ENCODE data around the gene PRSS16. TPM values are rescaled to one million over a fixed set of nuclear protein-coding genes. Genes with fewer than 3 reads are reported as not detected.

Gene PRSS16
- total RNA-seq, 1 donor from 2014 or later: 1.0 TPM

- H3K4me3 ChIP-seq (ENCODE audit: low read depth, low read length): no peak overlapping the region
- DNase-seq (ENCODE audit: low read depth): no peak
- TF ChIP-seq, protein P1, sequence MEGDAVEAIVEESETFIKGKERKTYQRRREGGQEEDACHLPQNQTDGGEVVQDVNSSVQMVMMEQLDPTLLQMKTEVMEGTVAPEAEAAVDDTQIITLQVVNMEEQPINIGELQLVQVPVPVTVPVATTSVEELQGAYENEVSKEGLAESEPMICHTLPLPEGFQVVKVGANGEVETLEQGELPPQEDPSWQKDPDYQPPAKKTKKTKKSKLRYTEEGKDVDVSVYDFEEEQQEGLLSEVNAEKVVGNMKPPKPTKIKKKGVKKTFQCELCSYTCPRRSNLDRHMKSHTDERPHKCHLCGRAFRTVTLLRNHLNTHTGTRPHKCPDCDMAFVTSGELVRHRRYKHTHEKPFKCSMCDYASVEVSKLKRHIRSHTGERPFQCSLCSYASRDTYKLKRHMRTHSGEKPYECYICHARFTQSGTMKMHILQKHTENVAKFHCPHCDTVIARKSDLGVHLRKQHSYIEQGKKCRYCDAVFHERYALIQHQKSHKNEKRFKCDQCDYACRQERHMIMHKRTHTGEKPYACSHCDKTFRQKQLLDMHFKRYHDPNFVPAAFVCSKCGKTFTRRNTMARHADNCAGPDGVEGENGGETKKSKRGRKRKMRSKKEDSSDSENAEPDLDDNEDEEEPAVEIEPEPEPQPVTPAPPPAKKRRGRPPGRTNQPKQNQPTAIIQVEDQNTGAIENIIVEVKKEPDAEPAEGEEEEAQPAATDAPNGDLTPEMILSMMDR (conservative IDR thresholded peaks at IDR 0.05; ENCODE audit: low read depth, low read length): no peak
Measured at GRCh38 chr6:27248783-27249182, 1.3 kb downstream of the PRSS16 start.

DNA sequence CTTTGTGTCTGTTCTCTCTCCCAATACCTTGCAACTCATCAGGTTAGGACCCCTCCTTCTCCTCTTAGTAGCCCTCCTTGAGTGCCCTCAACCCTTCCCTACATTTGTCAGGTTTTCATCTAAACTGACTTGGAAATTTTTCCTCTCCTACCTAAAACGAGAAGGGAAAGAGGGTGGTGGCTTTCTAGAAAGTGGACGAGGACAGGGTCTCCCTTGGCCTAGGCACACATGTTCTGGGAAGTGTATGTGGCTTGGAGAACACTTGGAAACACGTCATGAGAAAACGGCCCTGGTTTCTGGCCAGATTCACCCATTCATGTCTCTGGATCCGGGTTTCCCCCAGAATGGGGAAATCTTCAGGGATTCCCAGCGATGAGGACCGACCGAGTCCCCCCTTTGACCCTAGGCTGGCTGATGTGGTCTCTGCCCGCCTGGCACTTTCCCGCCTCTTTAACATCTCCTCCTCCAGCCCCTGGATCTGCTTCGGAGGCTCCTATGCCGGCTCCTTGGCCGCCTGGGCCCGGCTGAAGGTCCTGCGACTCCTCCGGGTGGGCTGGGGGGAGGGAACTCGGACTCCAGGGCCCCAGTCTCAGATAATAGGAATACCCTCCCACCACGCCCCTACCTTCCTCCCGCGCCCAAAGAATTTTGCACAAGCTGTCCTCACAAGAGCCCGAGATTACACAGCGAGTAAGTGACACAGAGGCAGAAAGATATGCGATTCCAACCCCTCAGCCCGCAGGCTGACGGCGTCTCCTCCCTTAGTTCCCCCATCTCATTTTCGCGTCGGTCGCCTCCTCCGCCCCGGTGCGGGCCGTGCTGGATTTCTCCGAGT, 3.0 kb downstream of the PRSS16 start:
- no peak for DNase-seq (ENCODE audit: low read depth)
- TF ChIP-seq, protein P1 (conservative IDR thresholded peaks at IDR 0.05; ENCODE audit: low read depth, low read length): no peak
- peak overlapping the region; percentile 65 for H3K4me3 ChIP-seq (ENCODE audit: low read depth, low read length)

DNA sequence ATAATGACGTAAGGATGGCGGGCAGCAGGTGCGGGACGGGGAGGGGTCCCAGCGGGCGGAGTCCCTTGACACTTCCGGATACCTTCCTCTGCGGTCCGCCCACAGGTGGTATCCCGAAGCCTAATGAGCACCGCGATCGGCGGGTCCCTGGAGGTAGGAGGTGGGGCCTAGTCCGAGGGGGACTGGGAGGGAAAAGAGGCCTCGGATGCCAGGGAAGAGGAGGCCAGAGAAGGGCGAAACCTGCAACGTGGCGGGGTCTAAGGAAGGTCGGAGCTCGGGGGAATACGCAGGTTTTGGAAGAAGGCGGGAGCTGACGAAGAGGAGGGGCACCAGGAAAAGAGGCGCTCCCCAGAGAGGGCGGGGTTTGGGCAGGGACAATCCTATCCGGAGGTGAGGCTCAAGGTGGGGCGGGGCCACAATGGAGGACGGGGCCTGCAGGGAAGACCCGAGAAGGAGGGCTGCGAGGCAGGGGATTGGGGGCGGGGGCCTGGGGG, 3.7 kb downstream of the PRSS16 start:
- H3K4me3 ChIP-seq (ENCODE audit: low read depth, low read length): peak overlapping the region; percentile 65
- no peak for DNase-seq (ENCODE audit: low read depth)
- TF ChIP-seq, protein P1 (conservative IDR thresholded peaks at IDR 0.05; ENCODE audit: low read depth, low read length): no peak

DNA sequence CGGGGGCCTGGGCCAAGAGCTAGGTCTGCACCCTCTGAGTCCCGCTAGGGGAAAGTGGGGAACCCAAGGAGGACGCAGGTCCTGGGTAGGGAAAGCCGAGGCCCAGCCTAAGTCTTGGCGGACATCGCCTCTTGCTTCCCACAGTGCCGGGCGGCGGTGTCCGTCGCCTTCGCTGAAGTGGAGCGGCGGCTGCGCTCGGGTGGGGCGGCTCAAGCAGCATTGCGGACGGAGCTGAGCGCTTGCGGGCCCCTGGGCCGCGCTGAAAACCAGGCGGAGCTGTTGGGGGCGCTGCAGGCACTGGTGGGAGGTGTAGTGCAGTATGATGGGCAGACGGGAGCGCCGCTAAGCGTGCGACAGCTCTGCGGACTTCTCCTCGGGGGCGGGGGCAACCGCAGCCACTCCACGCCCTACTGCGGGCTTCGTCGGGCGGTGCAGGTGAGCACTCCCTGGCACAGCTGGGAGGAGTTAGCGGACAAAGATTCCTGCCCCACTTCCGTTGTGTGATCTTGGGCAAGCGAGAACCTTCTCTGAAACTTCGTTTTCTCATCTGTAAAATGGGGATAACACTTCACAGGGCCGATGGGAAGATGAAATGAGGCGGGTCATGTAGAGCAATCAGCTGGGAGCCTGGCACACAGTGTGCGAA, 4.2 kb downstream of the PRSS16 start:
- H3K4me3 ChIP-seq (ENCODE audit: low read depth, low read length): peak overlapping the region; percentile 65
- TF ChIP-seq, protein P1 (conservative IDR thresholded peaks at IDR 0.05; ENCODE audit: low read depth, low read length): peak; percentile 44
- DNase-seq (ENCODE audit: low read depth): no peak

- H3K4me3 ChIP-seq (ENCODE audit: low read depth, low read length): no peak overlapping the region
- TF ChIP-seq, protein P1 (conservative IDR thresholded peaks at IDR 0.05; ENCODE audit: low read depth, low read length): no peak
- no peak for DNase-seq (ENCODE audit: low read depth)
Measured at GRCh38 chr6:27254566-27254965, 7.1 kb downstream of the PRSS16 start.

- TF ChIP-seq, protein P1 (conservative IDR thresholded peaks at IDR 0.05; ENCODE audit: low read depth, low read length): no peak
- H3K4me3 ChIP-seq (ENCODE audit: low read depth, low read length): no peak overlapping the region
- DNase-seq (ENCODE audit: low read depth): no peak
Measured at GRCh38 chr6:27255866-27256265, 8.4 kb downstream of the PRSS16 start.
